ENCODE results near the gene MGA. TPM values are rescaled to one million over a fixed set of nuclear protein-coding genes. Genes with fewer than 3 reads are reported as not detected.

Gene MGA
- total RNA-seq, 1 donor from 2014 or later, result 25.3 TPM

DNA sequence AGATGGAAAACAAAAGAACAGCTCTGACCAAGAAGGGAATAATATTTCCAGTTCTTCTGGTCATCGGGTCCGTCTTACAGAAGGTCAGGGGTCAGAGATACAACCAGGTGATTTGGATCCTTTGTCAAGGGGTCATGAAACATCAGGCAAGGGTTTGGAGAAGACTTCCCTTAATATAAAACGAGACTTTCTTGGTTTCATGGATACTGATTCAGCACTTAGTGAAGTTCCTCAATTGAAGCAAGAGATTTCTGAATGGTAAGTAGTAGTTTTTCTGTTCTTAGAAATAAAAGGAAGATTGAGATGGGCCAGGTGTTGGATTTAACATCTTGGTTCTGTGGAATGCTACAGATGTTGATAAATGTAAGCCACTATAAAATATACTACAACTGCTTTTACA lies 9.5 kb downstream of the MGA start:
- Histone ChIP-seq H3K27me3 (no peaks in the 10 kb centered on the region), H3K36me3 (peaks cover 0 to 6% of the 10 kb centered on the region in 2 donors), H3K27ac (no peak overlapping the region), H3K4me3 (no peak overlapping the region), H3K4me1 (no peaks in the 10 kb centered on the region), H3K9me3 (no peaks in the 10 kb centered on the region)
- TF ChIP-seq, protein P1, sequence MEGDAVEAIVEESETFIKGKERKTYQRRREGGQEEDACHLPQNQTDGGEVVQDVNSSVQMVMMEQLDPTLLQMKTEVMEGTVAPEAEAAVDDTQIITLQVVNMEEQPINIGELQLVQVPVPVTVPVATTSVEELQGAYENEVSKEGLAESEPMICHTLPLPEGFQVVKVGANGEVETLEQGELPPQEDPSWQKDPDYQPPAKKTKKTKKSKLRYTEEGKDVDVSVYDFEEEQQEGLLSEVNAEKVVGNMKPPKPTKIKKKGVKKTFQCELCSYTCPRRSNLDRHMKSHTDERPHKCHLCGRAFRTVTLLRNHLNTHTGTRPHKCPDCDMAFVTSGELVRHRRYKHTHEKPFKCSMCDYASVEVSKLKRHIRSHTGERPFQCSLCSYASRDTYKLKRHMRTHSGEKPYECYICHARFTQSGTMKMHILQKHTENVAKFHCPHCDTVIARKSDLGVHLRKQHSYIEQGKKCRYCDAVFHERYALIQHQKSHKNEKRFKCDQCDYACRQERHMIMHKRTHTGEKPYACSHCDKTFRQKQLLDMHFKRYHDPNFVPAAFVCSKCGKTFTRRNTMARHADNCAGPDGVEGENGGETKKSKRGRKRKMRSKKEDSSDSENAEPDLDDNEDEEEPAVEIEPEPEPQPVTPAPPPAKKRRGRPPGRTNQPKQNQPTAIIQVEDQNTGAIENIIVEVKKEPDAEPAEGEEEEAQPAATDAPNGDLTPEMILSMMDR (IDR thresholded peaks at IDR 0.05), result no peak
- intact Hi-C loops (cut with DNase I), result no loop called here
- DNase-seq (ENCODE audit: low spot score in 2 of 2), result no peak

DNA sequence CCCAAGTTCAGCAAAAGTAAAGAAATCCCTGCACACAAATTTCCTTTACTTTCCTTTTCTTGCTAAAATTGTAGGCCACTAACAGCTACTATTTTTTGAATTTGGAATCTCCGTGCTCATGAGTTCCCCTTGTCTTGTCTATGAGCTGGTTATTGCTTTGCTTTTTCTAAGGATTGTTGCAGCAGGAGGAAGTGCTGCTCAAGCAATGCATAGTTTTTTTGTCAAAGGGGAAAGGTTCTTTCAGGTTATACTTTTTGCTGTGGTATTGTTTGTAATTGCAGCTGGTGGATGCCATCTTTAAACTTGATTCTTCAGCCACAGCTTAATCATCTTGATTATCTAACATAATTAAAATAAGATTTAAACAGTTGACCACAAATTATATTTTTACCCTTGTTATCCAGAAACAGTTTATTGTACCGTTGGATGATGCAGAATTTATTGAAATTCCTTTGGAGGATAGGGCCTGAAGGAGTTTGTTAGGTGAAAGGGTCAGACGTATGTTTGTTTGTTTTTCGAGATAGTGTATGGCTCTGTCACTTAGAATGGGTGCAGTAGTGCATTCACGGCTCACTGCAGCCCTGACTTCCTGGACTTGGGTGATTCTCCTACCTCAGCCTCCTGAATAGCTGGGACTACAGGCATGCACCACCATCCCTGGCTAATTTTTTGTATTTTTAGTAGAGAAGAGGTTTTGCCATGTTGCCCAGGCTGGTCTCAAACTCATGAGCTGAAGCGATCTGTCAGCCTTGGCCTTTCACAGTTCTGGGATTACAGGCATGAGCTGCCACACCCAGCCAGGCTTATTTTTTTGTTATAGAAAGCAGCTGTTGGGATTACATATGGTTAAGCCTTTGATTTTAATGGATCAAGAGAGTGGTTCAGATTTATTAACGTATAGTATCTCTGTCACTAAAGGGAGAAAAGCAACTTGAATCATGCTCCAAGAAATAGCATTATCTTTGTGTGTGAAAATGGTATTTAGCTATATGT lies 11.7 kb downstream of the MGA start:
- TF ChIP-seq, protein P1 (IDR thresholded peaks at IDR 0.05), result no peak
- Histone ChIP-seq H3K4me3 (no peak overlapping the region), H3K9me3 (no peaks in the 10 kb centered on the region), H3K27me3 (no peaks in the 10 kb centered on the region), H3K36me3 (peaks cover 0 to 6% of the 10 kb centered on the region in 2 donors), H3K4me1 (no peaks in the 10 kb centered on the region), H3K27ac (no peak overlapping the region)
- DNase-seq (ENCODE audit: low spot score in 2 of 2), result no peak
- intact Hi-C loops (cut with DNase I), result no loop called here

DNA sequence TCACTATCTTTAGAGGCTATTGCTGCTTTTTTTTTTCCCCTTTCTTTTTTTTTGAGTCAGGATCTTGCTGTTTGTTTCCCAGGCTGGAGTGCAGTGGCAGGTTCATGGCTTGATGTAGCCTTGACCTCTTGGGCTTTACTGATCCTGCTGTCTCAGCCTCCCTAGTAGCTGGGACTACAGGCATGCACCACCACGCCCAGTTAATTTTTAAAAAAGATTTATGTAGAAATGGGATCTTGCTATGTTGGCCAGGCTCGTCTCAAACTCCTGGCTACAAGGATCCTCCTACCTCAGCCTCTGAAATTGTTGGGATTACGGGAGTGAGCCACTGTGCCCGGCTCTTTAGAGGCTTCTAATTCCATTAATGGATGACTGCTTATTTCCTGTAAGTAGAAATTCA lies 15.1 kb downstream of the MGA start:
- intact Hi-C loops (cut with DNase I), result no loop called here

DNA sequence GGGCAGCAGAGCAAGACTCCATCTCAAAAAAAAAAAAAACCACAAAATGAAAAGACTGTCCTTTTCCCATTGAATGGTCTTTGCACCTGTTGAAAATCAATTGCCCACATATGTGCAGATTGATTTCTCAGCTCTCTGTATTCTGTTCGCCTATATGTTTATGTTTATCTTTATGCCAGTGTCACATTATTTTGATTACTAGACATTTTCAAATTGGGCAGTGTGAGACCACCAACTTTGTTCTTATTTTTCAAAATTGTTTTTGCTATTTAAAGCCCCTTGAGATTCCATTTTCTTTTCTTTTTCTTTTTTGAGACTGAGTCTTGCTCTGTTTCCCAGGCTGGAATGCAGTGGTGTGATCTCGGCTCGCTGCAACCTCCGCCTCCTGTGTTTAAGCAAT lies 18.5 kb downstream of the MGA start:
- no peaks in the 10 kb centered on the region for H3K36me3 ChIP-seq
- peaks cover 0 to 6% of the 10 kb centered on the region in 2 donors for H3K9me3 ChIP-seq
- H3K27me3 ChIP-seq, result no peaks in the 10 kb centered on the region
- DNase-seq (ENCODE audit: low spot score in 2 of 2), result no peak
- no peaks in the 10 kb centered on the region for H3K4me1 ChIP-seq
- intact Hi-C loops (cut with DNase I), result no loop called here
- no peak overlapping the region for H3K27ac ChIP-seq
- H3K4me3 ChIP-seq, result no peak overlapping the region
- TF ChIP-seq, protein P1 (IDR thresholded peaks at IDR 0.05), result no peak

More for the DNA sequence above, 15.1 kb downstream of the MGA start:
- TF ChIP-seq, protein P1 (IDR thresholded peaks at IDR 0.05), result no peak
- Histone ChIP-seq H3K36me3 (peaks cover 0 to 6% of the 10 kb centered on the region in 2 donors), H3K27me3 (no peaks in the 10 kb centered on the region), H3K4me1 (no peaks in the 10 kb centered on the region), H3K27ac (no peak overlapping the region), H3K9me3 (peaks cover 0 to 6% of the 10 kb centered on the region in 2 donors), H3K4me3 (no peak overlapping the region)
- DNase-seq (ENCODE audit: low spot score in 2 of 2), result no peak

DNA sequence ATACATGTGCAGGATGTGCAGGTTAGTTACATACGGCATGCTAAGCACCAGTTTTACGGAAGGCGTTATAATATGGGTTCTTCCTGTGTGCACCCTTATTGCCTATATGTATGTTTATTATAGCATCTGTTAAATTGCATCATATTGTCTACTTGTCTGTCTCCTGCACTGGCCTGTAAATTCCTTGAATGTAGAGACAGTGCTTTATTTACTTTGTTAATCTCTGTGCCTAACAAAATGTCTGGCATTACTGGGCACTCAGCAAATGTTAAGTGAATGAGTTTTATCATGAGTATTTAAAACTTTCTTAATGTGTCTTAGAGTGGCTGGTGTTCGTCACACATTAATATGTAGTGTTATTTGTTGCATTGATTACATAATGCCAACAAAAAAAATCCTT lies 23.8 kb downstream of the MGA start:
- Histone ChIP-seq H3K27me3 (no peaks in the 10 kb centered on the region), H3K4me3 (no peak overlapping the region), H3K36me3 (no peaks in the 10 kb centered on the region), H3K4me1 (peaks cover 0 to 2% of the 10 kb centered on the region in 2 donors), H3K27ac (no peak overlapping the region), H3K9me3 (peaks cover 0 to 6% of the 10 kb centered on the region in 2 donors)
- TF ChIP-seq, protein P1 (IDR thresholded peaks at IDR 0.05), result no peak
- no peak for DNase-seq (ENCODE audit: low spot score in 2 of 2)
- intact Hi-C loops (cut with DNase I), result no loop called here

Data from ascending aorta (tissue), 2 donors.